Measurements from ENCODE around the gene HAUS5.
"Not testable (repeated sequence)": the region's sequence is repeated elsewhere in the genome, so short reads cannot be mapped to it uniquely, and the experiment has no call there.

Gene HAUS5

GRCh38 chr19:35604436-35604835 lies 8.1 kb upstream of the HAUS5 start:
- H3K27ac ChIP-seq, H3K4me3 ChIP-seq: not testable (repeated sequence)

- not testable (repeated sequence) for H3K27ac ChIP-seq, H3K4me3 ChIP-seq
Measured at GRCh38 chr19:35607170-35607569, 5.4 kb upstream of the HAUS5 start.

- no peak overlapping the region for H3K4me3 ChIP-seq
- no peak overlapping the region for H3K27ac ChIP-seq
Measured at GRCh38 chr19:35607661-35608060, 4.9 kb upstream of the HAUS5 start.

GRCh38 chr19:35608251-35608650 lies 4.3 kb upstream of the HAUS5 start:
- H3K27ac ChIP-seq = no peak overlapping the region
- no peak overlapping the region for H3K4me3 ChIP-seq

GRCh38 chr19:35609851-35610353 lies 2.6 kb upstream of the HAUS5 start:
- H3K27ac ChIP-seq = peak overlapping the region in 4 of 21 experiments; percentile 38 to 73 (median 66)
- no peak overlapping the region for H3K4me3 ChIP-seq

GRCh38 chr19:35612224-35612558 lies 344 bp upstream of the HAUS5 start:
- peak overlapping the region; percentile 55 to 85 (median 79) for H3K4me3 ChIP-seq
- peak overlapping the region in 16 of 21 experiments; percentile 36 to 90 (median 80) for H3K27ac ChIP-seq

- Histone ChIP-seq H3K4me3 (no peak overlapping the region), H3K27ac (no peak overlapping the region)
Measured at GRCh38 chr19:35613574-35613973, 1.0 kb downstream of the HAUS5 start.

- H3K4me3 ChIP-seq = no peak overlapping the region
- H3K27ac ChIP-seq = no peak overlapping the region
Measured at GRCh38 chr19:35615036-35615435, 2.5 kb downstream of the HAUS5 start.

GRCh38 chr19:35618857-35619256 lies 6.3 kb downstream of the HAUS5 start:
- no peak overlapping the region for H3K4me3 ChIP-seq
- no peak overlapping the region for H3K27ac ChIP-seq

GRCh38 chr19:35619290-35619923 lies 6.9 kb downstream of the HAUS5 start:
- Histone ChIP-seq H3K4me3 (no peak overlapping the region), H3K27ac (no peak overlapping the region)

GRCh38 chr19:35620001-35620400 lies 7.5 kb downstream of the HAUS5 start:
- Histone ChIP-seq H3K27ac (no peak overlapping the region), H3K4me3 (no peak overlapping the region)

GRCh38 chr19:35621708-35622107 lies 9.2 kb downstream of the HAUS5 start:
- Histone ChIP-seq H3K27ac (no peak overlapping the region), H3K4me3 (no peak overlapping the region)

- no peak overlapping the region for H3K4me3 ChIP-seq
- H3K27ac ChIP-seq = no peak overlapping the region
Measured at GRCh38 chr19:35622750-35623149, 10.2 kb downstream of the HAUS5 start.

- H3K27ac ChIP-seq = no peak overlapping the region
- H3K4me3 ChIP-seq = no peak overlapping the region
Measured at GRCh38 chr19:35623327-35624010, 10.9 kb downstream of the HAUS5 start.

GRCh38 chr19:35628264-35628564 lies 15.7 kb downstream of the HAUS5 start:
- H3K4me3 ChIP-seq = peak overlapping the region; percentile 81 to 100 (median 94)

GRCh38 chr19:35628565-35629331 lies 16.2 kb downstream of the HAUS5 start, which contains the start of gene RBM42:
TSS of gene RBM42 (plus strand) at chr19:35629036. CDS start at chr19:35629154, 118 bp downstream.
- Histone ChIP-seq H3K27ac (peak within 1 kb of the TSS; percentile 83 to 98 (median 94)), H3K4me3 (peak within 1 kb of the TSS; percentile 81 to 100 (median 94))

More at GRCh38 chr19:35628264-35628564, 15.7 kb downstream of the HAUS5 start:
- peak overlapping the region; percentile 48 to 98 (median 94) for H3K27ac ChIP-seq

GRCh38 chr19:35629332-35629633 lies 16.7 kb downstream of the HAUS5 start:
- Histone ChIP-seq H3K27ac (peak overlapping the region; percentile 83 to 98 (median 94)), H3K4me3 (peak overlapping the region; percentile 81 to 100 (median 94))

- Histone ChIP-seq H3K4me3 (no peak overlapping the region), H3K27ac (no peak overlapping the region)
Measured at GRCh38 chr19:35633727-35634440, 21.3 kb downstream of the HAUS5 start.

- Histone ChIP-seq H3K4me3 (no peak overlapping the region), H3K27ac (no peak overlapping the region)
Measured at GRCh38 chr19:35636651-35637050, 24.1 kb downstream of the HAUS5 start.

GRCh38 chr19:35637165-35637564 lies 24.6 kb downstream of the HAUS5 start:
- Histone ChIP-seq H3K27ac (no peak overlapping the region), H3K4me3 (no peak overlapping the region)

All from skin epidermis (tissue), 12 donors.